IPS-18c (cell line): ENCODE data around the gene SMIM3.

Experiments used
- H3K4me3 ChIP-seq: 2 replicates; pipeline ENCODE4 v1.7.0; 2013; ENCODE audit warnings: low read depth, mild to moderate bottlenecking, low read length, moderate library complexity; ENCODE audit not compliant: insufficient read depth
- H3K9me3 ChIP-seq: one replicate; pipeline ENCODE4 v1.6.1; 2013; ENCODE audit warnings: mild to moderate bottlenecking, low read length, moderate library complexity; ENCODE audit not compliant: control insufficient read depth, insufficient read depth

SMIM3 gene

DNA sequence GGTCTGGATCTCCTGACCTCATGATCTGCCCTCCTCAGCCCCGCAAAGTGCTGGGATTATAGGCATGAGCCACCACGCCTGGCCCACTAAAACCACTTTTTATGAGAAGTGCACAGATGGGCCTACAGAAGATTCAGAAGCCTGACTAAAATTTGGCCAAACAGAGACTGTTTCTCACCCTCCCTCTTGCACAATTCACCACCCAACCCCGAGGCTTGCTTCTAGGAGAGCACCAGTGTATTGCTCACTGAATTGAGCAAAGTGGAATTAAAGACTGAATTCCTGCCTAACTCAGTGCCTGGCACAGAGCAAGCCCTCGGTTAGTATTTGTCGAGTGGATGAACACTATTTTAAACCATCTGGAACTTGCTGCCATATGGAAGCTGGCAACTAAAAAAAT is 16.3 kb upstream of the SMIM3 start:
- H3K4me3 ChIP-seq: no peak overlapping the region
- H3K9me3 ChIP-seq: no peaks in the 10 kb centered on the region

GRCh38 chr5:150763023-150763769 is 15.4 kb upstream of the SMIM3 start:
- no peak overlapping the region for H3K4me3 ChIP-seq
- H3K9me3 ChIP-seq: no peaks in the 10 kb centered on the region

GRCh38 chr5:150764530-150764929 is 14.0 kb upstream of the SMIM3 start:
- H3K9me3 ChIP-seq: no peaks in the 10 kb centered on the region
- no peak overlapping the region for H3K4me3 ChIP-seq

GRCh38 chr5:150765011-150765798 is 13.4 kb upstream of the SMIM3 start:
- H3K4me3 ChIP-seq: no peak overlapping the region
- no peaks in the 10 kb centered on the region for H3K9me3 ChIP-seq

DNA sequence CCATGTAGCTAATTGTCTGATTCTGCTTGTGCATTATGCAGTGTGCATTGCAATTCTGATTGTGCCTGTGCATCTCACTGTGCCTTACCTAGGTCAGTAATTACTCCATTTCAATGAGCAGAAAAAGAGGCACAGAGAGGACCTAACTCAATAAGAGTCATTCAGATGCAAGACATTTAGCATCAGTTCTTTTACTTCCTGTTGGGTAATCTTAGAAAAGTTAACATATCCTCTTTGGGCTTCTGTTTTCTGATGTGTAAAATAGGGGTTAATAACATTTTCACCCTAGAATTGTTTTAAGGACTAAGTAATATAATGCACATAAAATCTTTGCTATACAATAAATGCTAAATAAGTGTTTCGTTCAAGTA is 12.8 kb upstream of the SMIM3 start:
- H3K4me3 ChIP-seq: no peak overlapping the region
- no peaks in the 10 kb centered on the region for H3K9me3 ChIP-seq

- Histone ChIP-seq H3K4me3 (no peak overlapping the region), H3K9me3 (no peaks in the 10 kb centered on the region)
Measured at GRCh38 chr5:150766251-150766650, 12.3 kb upstream of the SMIM3 start.

DNA sequence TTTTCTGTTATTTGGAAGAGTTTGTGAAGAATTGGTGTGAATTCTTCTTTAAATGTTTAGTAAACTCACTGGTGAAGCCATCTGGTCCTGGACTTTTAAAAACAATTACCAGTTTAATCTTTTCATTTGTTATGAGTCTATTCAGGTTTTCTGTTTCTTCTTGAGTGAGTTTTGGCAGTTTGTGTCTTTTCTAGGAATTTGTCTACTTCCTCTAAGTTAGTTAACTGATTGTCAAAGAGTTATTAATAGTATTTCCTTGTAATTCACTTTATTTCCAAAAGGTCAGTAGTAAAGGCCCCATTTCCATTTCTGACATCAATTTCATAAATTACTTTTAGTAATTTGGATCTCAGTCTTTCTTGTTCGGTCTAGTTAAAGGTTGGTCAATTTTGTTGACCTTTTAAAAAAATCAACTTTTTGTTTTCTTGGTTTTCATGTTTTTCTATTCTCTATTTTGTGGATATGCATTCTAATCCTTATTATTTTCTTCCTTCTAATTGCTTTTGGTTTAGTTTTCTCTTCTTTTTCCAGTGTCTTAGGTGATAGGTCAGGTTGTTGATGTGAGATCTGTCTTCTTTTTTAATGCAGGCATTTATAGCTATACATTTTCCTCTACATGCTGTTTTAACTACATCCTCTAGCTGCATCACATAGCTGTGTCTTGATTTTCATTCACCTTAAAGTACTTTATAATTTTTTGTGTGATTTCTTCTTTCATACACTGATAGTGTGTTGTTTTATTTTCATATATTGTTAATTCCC is 7.3 kb upstream of the SMIM3 start:
- Histone ChIP-seq H3K9me3 (no peaks in the 10 kb centered on the region), H3K4me3 (no peak overlapping the region)

- Histone ChIP-seq H3K4me3 (no peak overlapping the region), H3K9me3 (no peaks in the 10 kb centered on the region)
Measured at GRCh38 chr5:150774145-150774544, 4.4 kb upstream of the SMIM3 start.

- Histone ChIP-seq H3K9me3 (no peaks in the 10 kb centered on the region), H3K4me3 (no peak overlapping the region)
Measured at GRCh38 chr5:150777685-150778084, 872 bp upstream of the SMIM3 start.

DNA sequence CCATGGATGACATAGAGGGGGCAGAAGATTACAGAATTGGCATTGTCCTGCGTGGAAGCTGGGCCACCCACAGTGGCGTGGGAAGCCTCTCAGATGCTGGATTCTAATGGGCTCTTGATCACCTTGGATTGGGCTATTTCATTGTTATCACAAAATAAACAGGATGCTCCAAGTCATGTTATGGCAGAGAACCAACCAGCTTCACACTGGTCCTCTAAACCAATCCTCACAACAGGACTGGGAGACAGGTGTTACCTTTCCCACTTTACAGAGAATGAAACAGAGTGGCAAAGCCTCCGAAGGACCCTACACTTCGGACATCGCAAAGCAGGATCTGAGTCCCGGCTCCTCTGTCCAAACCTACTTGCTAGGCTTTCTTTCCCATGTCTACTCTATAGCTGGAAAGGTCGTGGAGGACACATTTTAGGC is 455 bp upstream of the SMIM3 start:
- H3K9me3 ChIP-seq: no peaks in the 10 kb centered on the region
- peak overlapping the region; percentile 76 for H3K4me3 ChIP-seq

- Histone ChIP-seq H3K9me3 (no peaks in the 10 kb centered on the region), H3K4me3 (peak overlapping the region; percentile 76)
Measured at GRCh38 chr5:150779397-150780186, 1.0 kb downstream of the SMIM3 start.

DNA sequence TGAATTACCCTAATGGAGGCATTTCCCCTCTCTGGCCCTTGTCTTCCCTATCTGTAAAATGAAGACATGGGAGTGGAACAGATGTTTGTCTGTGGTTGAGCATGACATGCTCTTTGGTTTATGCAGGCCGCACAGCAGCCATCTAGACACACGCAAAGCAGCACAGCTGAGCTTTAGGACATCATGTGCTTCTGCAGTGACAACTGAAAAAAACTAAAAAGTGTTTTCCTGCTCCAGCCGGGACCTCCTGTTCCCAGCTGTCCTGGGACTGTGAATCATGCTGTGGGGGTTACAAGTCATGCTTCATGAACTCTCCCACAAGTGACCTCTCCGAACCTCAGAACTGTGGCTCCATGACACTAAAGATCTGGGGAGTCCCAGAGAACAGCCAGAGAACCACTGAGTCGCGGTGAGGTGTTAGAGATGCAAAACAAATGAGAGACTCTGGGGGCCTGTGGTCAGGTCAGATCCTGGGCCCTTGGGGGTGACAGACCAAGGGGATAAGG is 1.7 kb downstream of the SMIM3 start:
- no peaks in the 10 kb centered on the region for H3K9me3 ChIP-seq
- no peak overlapping the region for H3K4me3 ChIP-seq

DNA sequence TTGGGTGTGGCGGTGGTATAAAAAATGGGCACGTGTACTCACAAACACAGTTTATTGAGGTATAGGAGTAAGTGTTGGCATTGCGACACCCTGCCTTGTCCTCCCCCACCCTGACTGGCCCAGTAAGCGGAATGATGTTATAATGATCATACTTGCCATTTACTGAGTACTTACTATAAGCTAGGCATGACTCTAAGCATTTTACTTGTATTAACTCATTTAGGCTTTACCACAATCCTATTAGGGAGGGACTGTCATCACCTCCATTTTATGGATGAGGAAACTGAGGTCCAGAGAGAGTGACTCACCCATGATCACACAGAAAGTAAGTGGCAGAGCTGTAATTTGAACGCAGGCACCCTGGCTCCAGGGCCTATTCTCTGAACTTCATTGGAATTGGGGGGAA is 2.3 kb downstream of the SMIM3 start:
- H3K4me3 ChIP-seq: no peak overlapping the region
- no peaks in the 10 kb centered on the region for H3K9me3 ChIP-seq

- no peak overlapping the region for H3K4me3 ChIP-seq
Measured at GRCh38 chr5:150781706-150782614, 3.4 kb downstream of the SMIM3 start.

DNA sequence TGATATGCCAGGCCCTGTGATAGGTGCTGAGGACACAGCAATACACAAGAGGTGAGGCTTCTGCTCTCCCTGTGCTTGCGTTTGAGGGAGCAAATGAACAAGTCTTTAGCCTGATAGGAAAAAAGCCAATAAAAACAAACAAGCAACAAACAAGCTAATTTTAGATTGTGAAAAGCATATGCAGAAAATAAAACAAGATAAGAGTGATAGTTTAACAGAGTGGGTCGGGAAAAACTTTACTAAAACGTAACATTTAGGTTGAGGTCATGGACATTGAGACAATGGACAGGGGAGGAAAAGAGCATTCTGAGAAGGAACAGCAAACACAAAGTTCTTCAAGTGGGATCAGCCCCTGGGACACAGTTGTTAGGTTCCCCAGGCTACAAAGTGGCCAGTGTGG is 4.3 kb downstream of the SMIM3 start:
- Histone ChIP-seq H3K9me3 (no peaks in the 10 kb centered on the region), H3K4me3 (no peak overlapping the region)

More at GRCh38 chr5:150781706-150782614, 3.4 kb downstream of the SMIM3 start:
- H3K9me3 ChIP-seq: no peaks in the 10 kb centered on the region

DNA sequence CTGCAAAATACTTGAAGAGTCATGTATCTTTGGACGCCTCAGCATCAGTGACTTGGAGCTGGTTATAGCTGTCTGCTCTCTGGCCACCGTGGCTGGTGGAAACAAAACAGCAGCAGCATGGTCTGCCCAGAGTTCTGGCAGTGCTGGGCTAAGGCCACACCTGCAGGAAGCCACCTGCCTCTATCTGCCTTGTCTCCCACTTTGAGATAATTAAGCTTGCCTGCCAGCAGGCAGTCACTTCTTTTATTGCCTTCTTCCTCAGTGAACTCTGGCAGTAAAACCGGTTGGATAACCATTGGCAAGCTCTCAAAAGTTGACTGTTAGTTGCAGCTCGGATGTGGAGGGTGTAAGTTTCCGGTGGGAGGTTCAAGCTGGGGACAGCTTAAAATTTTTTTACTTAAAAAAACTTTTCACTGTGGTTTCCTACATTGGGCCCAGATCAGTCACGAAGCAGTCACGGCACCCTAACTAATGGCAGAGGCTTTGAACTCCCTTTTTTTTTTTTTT is 4.9 kb downstream of the SMIM3 start:
- Histone ChIP-seq H3K4me3 (no peak overlapping the region), H3K9me3 (no peaks in the 10 kb centered on the region)
